Endodermal cell (in vitro differentiated cells): ENCODE measurements around the gene LMNA. TPM values are rescaled to one million over a fixed set of nuclear protein-coding genes. Genes with fewer than 3 reads are reported as not detected.

Experiments
- DNase-seq: peaks from one replicate; pipeline ENCODE4 v3.0.0-alpha.2; 2017
- H3K27ac ChIP-seq: 2 replicates; pipeline ENCODE4 v1.5.1; 2013; ENCODE audit warnings: mild to moderate bottlenecking, low read depth, low read length, moderate library complexity
- H3K27me3 ChIP-seq: 2 replicates; pipeline ENCODE4 v1.6.1; 2013; ENCODE audit warnings: mild to moderate bottlenecking, low read length, moderate library complexity; ENCODE audit not compliant: insufficient read depth, control insufficient read depth, poor library complexity, severe bottlenecking
- H3K36me3 ChIP-seq: 2 replicates; pipeline ENCODE4 v1.7.0; 2013; ENCODE audit warnings: mild to moderate bottlenecking, low read length, moderate library complexity; ENCODE audit not compliant: control insufficient read depth, insufficient read depth
- H3K4me1 ChIP-seq: one replicate; pipeline ENCODE4 v1.7.0; 2013; ENCODE audit warnings: low read length; ENCODE audit not compliant: control insufficient read depth, insufficient read depth
- H3K4me3 ChIP-seq: 2 replicates; pipeline ENCODE4 v1.5.1; 2013; ENCODE audit warnings: mild to moderate bottlenecking, low read length, moderate library complexity
- H3K9ac ChIP-seq: 2 replicates; pipeline ENCODE4 v1.6.1; 2013; ENCODE audit warnings: mild to moderate bottlenecking, low read length, moderate library complexity; ENCODE audit not compliant: poor library complexity, severe bottlenecking; ENCODE audit errors: extremely low read depth
- H3K9me3 ChIP-seq: 2 replicates; pipeline ENCODE4 v1.6.1; 2013; ENCODE audit warnings: mild to moderate bottlenecking, low read length, moderate library complexity; ENCODE audit not compliant: control insufficient read depth
- H3K27ac Mint-ChIP-seq: 2 replicates; pipeline ENCODE4 v1.8.0; 2020; ENCODE audit warnings: mixed read lengths
- H3K27me3 Mint-ChIP-seq: 2 replicates; pipeline ENCODE4 v1.8.0; 2021; ENCODE audit warnings: mild to moderate bottlenecking, mixed read lengths; ENCODE audit not compliant: insufficient read depth
- H3K36me3 Mint-ChIP-seq: 2 replicates; pipeline ENCODE4 v1.8.0; 2020; ENCODE audit warnings: low read depth, mixed read lengths
- H3K4me1 Mint-ChIP-seq: 2 replicates; pipeline ENCODE4 v1.8.0; 2020; ENCODE audit warnings: mixed read lengths
- H3K4me3 Mint-ChIP-seq: 2 replicates; pipeline ENCODE4 v1.8.0; 2020; ENCODE audit warnings: mild to moderate bottlenecking, moderate library complexity, mixed read lengths
- H3K9me3 Mint-ChIP-seq: 2 replicates; pipeline ENCODE4 v1.8.0; 2020; ENCODE audit warnings: mild to moderate bottlenecking, mixed read lengths
- CTCF ChIP-seq: fragments of 200-600 bp; sonication (generic); conservative IDR thresholded peaks from 2 replicates; pipeline ENCODE4 v1.5.0; 2021; ENCODE audit warnings: antibody characterized with exemption, mild to moderate bottlenecking
- WGBS, 2 experiments: methylation state at CpG; one replicate each; pipeline versions ENCODE4 v1.1.5 to v1.1.7; 2013; ENCODE audit warnings: missing lambda C conversion rate in 2 of 2, mixed read lengths in 1 of 2; ENCODE audit not compliant: insufficient coverage in 1 of 2, insufficient read length in 1 of 2; 5-methylcytosine and 5-hydroxymethylcytosine counted together
- total RNA-seq, 2 donors: library from RNA; stranded (reverse); fragmentation: NEBNext Ultra II Directional in 1 of 2; extraction: Animal tissue kit (Norgen Biotek cat#: 25700) in 1 of 2; gene quantifications; 2 replicates in 1 of 2; 3 replicates in 1 of 2; pipeline ENCODE4 v1.2.1, GENCODE V29; 2021

Gene LMNA
- total RNA-seq, 2 donors from 2014 or later: 41.2 to 42.0 TPM

DNA sequence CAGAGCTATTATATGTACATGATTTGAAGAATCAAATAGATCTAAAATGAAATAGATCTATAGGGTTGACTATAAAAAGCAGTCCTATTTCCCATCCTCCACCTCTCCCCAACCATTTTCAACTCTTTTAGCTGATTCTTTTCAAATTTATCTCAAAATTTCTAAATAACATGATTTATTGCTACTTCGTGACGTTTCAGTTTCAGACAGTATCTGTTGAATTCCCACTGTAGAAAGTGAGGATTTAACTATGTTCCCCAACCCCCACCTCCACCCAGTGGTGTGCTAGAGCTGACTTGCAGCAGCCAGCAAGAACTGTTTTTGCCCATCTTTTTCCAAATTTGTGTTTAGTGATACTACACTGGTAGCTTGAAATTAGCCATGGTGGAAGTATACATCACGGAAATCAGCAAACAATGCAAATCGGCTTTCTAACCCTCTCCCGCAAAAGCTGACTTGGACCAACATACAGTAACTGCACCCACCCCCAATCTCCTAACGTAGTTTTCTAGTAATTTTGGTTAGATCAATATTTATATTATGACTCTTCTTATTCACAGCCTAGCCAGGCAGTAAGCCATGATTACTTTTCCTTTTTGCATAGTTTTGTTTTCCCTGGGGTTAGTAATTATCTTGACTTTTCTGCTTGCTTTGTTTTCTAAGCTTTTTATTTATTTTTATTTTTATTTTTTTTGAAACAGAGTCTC is 49.8 kb downstream of the LMNA start:
- TF ChIP-seq CTCF: no peak
- H3K27ac Mint-ChIP-seq: no peak overlapping the region

DNA sequence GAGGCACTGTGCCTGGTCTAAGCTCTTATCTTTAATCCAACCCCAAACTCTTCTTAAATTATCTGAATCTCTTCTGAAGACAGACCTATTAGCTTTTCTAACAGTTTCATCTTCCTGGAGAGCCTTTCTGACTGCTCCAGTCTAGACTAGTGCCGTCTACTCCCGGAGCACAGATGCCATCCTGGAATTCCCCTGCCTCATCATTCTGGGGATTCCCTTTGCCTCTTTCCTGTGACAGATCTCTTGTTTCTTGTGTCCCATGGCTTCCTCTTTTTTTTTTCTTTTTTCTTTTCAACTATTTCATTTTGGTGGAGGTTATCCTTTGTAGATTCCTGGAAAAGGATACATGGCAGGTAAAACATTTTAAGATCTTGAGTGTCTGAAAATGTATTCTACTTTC is 50.6 kb downstream of the LMNA start:
- DNase-seq: no peak
- H3K4me1 Mint-ChIP-seq: peaks cover 15% of the 10 kb centered on the region
- no peak overlapping the region for H3K27ac Mint-ChIP-seq
- no peak overlapping the region for H3K4me3 Mint-ChIP-seq
- 99 to 100% methylated on average over 2 of the region's 2 CpGs for WGBS, 2 experiments
- TF ChIP-seq CTCF: no peak
- H3K27me3 ChIP-seq: no peaks in the 10 kb centered on the region
- peaks cover 7% of the 10 kb centered on the region for H3K9me3 Mint-ChIP-seq
- H3K9me3 ChIP-seq: no peaks in the 10 kb centered on the region
- no peaks in the 10 kb centered on the region for H3K27me3 Mint-ChIP-seq
- H3K27ac ChIP-seq: no peak overlapping the region
- no peak overlapping the region for H3K4me3 ChIP-seq
- peaks cover 18% of the 10 kb centered on the region for H3K36me3 Mint-ChIP-seq
- H3K36me3 ChIP-seq: no peaks in the 10 kb centered on the region
- H3K9ac ChIP-seq: no peak overlapping the region
- H3K4me1 ChIP-seq: no peaks in the 10 kb centered on the region

More for the DNA sequence above, 49.8 kb downstream of the LMNA start:
- Mint-ChIP-seq H3K36me3 (peaks cover 18% of the 10 kb centered on the region), H3K9me3 (peaks cover 7% of the 10 kb centered on the region), H3K4me3 (no peak overlapping the region), H3K27me3 (no peaks in the 10 kb centered on the region), H3K4me1 (peaks cover 15% of the 10 kb centered on the region)
- DNase-seq: no peak
- Histone ChIP-seq H3K36me3 (no peaks in the 10 kb centered on the region), H3K4me1 (no peaks in the 10 kb centered on the region), H3K9me3 (no peaks in the 10 kb centered on the region), H3K27me3 (no peaks in the 10 kb centered on the region), H3K27ac (no peak overlapping the region), H3K4me3 (no peak overlapping the region), H3K9ac (no peak overlapping the region)
- 95 to 100% methylated on average over 2 to 6 of the region's 6 CpGs for WGBS, 2 experiments

DNA sequence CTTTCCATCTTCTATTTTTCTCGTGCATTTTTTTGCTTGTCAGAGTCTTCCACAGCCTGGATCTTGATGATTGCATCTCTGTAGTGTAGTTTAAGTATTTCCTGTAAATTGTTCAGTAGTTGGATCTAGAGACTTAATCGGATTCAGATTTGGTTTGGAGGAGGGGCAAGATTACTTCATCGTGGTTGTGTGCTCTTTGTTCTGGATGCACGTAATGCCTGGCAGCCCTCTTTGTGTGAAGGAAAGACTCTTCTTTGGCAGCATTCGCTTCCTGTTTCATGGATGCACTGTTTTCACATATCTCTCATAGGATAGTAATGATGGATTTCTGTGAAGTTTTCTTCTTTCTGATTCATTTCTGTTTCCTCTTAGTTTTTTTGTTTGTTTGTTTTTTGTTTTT is 53.0 kb downstream of the LMNA start:
- H3K27ac Mint-ChIP-seq: no peak overlapping the region
- H3K27me3 ChIP-seq: no peaks in the 10 kb centered on the region
- H3K27me3 Mint-ChIP-seq: no peaks in the 10 kb centered on the region
- H3K36me3 ChIP-seq: no peaks in the 10 kb centered on the region
- TF ChIP-seq CTCF: no peak
- H3K4me1 Mint-ChIP-seq: peaks cover 9% of the 10 kb centered on the region
- H3K4me1 ChIP-seq: no peaks in the 10 kb centered on the region
- no peak for DNase-seq
- H3K4me3 ChIP-seq: no peak overlapping the region
- H3K9me3 Mint-ChIP-seq: peaks cover 7% of the 10 kb centered on the region
- no peak overlapping the region for H3K4me3 Mint-ChIP-seq
- no peak overlapping the region for H3K27ac ChIP-seq
- H3K9ac ChIP-seq: no peak overlapping the region
- peaks cover 18% of the 10 kb centered on the region for H3K36me3 Mint-ChIP-seq
- WGBS, 2 experiments: 86 to 94% methylated on average over 1 to 5 of the region's 5 CpGs
- H3K9me3 ChIP-seq: no peaks in the 10 kb centered on the region
